NCI-H748 (cell line): Measurements from ENCODE around the gene THSD7A.
"Not testable (repeated sequence)": the region's sequence is repeated elsewhere in the genome, so short reads cannot be mapped to it uniquely, and the experiment has no call there.

Experiments
- DNase-seq: peaks from one replicate; lab custom pipeline; 2025; ENCODE audit not compliant: unreplicated experiment; lab: John Stamatoyannopoulos, UW

THSD7A gene

DNA sequence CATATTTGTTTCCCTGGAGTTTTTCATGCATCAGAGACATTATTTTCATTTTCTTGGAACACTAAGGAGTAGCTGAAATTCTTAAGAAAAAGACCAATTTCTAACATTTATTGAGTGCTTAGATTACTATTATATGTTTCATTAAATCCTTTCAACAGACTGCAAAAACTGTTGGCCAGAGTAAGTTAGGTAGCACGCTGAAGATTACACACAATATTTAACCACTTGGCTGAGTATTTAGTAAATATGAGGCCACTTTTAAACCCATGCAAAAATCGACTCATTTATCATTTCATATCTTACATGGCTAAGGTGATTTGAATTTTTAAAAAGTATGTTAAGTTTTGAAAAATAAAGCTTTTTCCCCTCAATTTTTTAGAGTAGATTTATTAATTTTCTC is 358.8 kb downstream of the THSD7A start:
- DNase-seq = no peak

DNA sequence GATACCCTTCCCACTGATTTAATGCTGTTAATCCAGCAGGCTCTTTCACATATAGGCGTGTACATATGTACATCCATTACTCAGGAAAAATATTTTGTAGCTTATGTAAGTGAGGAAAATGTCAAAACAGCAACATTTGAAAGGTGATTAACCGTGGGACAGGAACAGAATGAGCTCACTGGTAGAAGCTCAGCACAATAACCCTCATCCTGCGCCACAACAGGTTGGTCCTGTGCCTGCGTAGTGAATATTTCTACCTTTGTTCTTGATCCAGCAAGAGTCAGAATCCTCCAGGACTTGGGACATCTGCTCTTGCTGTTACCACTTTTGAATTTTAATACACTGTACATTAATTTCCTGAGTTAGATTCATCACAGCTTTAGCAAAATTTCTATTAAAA is 359.4 kb downstream of the THSD7A start:
- no peak for DNase-seq

DNA sequence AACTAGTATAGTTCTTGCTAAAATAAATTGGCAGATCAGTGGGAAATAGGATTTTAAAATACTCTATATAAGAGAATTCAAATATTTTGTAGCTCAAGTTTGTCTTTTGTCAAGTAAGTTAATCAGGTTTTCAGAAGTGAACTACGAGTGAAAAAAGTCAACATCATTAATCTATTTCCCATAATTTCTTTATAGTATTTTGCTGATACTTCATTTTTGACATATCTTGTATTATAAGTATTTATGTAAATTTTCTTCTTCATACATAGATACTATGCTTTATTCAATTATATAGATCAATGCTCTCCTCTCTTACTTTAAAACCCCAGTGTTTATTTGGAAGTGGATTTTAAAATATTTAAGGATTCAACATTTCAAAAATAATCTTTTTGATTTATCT is 360.7 kb downstream of the THSD7A start:
- no peak for DNase-seq

DNA sequence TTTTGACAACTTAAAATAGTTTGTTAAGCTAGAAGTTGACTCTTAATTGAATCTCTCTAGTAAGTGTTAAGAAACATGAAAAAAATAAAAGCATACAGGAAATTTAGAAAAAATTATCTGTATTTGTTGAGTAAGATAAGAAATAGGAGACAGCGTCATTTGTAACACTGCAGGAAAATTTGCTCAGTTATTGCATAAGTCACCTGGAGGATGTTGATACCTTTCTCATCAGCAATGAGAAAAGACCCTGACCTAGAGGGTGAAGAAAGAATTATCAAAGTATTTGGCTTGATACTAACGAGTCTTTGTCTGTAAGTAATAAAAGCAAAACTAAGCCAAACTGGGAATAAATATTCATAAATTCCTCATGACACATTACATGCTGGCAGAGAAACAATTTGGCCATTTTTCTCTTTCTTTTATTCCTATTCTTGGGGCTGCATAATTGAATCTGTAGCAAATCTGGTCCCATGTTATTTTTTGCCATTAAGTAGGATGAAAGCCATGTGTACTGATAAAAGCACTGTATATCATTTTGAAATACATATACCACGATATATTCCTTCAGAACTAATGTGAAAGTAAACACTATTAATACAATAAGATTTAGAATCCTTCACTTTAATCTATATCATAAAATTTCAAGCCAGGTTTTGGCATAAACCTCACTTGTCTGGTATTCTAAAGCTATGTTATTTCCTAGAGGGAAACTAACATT is 362.8 kb downstream of the THSD7A start:
- DNase-seq = no peak

DNA sequence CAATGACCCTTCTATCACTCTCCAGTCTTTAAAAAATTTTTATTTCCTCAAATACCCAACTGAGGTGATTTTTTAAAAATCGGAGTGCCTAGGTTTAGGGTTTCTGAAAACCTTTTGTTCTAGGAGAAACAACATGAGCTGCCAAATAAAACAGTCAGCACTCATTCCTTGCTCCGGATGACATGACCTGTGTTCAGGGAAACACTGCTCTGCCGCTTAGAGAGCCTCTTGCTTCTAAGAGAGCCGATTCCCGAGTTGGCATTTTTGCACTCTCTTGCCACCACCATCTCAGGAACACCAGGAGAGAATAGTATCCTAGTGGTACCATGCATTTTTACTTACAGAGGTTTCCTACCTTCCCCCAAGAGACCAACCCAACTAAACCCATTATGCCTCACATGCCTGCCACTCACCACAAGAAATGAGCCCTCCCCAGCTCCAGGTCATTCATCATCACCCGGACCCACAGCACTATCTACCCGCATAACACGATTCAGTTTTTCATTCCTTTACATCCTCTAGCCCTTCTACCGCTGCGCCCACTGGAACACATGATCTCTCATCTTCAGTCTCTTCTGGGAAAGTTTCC is 365.4 kb downstream of the THSD7A start:
- no peak for DNase-seq

DNA sequence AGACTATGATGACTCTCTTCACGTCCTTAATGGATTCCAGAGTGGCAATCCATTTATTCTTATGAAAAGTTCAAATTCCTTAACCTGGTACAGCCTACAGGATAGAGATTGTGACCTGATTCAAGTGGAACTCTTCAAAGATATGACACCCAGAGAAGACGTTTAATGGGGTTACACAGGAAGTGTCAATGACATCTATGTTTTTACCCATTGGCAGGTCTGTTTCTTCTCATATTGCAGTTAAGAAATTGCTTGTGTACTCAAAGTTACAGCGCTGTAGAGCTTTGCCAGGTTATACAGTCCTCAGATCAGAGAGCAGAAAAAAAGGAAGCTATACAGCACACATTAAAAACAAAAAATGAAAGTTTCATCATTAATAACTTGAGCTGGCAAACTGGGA is 367.4 kb downstream of the THSD7A start:
- no peak for DNase-seq

DNA sequence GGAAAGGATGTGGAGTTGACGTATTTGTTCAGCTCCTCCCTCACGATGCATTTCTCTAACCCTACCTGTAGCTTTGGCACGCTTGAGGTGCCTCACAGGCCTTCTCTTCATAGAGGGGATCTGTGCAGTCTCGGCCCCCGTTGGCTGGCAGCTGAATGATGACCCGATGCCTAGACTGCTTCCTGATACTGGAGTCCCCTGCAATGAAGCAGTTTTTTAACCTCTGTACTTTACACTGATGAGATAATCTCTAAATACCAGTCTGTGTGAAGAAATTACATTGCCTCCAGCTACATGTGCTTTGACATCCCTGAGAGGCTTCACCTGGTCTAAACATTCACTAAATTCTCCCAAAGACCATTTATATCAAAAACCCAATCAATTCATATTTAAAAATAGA is 370.1 kb downstream of the THSD7A start:
- DNase-seq = no peak

DNA sequence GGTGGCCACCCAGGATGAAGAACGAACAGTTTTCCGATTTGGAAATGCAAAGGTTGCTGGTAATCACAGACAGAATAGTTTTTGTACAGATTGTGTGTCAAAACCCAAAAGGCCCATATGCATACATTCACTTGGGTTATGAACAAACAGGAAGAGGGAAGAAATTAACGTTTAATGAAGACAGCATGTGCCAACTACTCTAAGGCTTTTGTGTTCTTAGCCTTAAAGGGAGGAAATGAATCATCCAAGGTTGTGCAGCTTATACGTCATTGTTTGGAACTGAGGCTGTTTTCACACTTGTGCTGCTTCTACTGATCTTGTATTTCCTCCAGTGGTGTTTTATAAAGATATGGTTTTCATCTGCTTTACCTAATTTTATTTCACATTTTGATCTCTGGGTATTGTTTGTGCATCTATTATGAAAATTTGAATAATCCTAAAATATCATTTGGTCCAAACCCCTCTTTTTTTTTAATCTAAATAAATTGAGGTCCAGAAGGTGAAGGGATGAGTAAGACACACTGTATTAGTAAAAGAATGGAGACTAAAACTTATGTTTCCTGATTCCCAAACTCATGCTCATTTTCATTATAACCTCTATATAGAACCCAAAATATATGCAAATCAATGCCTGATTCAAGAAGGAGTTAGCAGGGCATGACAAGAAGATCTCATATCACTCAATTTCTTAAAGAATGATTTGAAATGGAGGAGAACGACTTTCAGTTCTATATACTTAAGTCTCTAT is 373.1 kb downstream of the THSD7A start:
- no peak for DNase-seq

DNA sequence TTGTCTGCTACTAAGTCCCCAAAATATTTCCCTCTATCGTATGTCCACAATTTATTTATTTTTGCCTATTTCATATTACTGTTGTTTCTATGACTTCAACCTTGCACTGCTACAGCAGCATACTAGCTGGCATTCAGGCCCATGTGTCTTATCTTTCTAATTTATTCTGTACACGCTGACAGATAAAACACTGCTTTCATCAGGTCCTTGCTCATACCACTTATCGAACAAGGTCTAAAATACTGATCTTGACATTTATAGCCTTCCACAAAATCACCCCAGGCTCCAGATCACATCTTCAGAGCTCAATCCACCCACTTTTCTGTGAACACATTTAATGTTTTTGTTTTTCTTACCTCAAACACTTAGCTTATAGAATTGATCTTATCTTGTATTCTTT is 374.6 kb downstream of the THSD7A start:
- DNase-seq = no peak

DNA sequence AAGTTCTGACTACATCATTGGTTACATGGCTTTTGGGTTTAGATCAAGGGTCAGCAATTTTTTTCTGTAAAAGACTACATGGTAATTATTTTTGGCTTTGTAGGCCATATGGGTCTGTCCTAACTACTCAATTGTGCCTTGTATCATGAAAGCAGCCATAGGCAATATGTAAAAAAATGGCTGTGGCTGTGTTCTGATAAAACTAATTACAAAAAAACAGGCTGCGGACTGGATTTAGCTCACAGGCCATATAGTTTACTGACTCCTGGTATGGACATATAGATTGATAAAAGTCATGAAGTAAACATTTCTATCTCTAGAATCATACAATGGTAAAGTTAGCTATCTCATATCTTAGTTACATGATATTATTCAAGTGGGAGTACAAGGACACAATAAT is 375.4 kb downstream of the THSD7A start:
- no peak for DNase-seq

DNA sequence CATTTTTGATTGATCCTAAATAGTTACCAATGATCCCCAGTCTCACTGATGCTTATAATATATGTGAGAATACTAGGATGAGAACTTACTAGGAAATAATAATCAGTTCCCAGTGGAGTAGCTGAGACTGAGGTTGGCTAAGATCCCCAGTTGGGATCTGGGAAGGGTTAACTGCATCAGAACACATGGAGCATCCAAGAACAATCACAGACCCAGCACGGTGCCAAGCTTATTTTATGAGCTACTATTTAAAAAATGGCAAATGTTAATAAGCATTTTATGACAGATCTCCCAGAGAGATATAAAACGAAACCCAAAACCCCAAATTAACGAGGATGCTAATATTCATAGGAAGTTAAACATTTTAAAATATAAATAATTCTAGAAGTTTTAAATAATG is 379.5 kb downstream of the THSD7A start:
- no peak for DNase-seq

DNA sequence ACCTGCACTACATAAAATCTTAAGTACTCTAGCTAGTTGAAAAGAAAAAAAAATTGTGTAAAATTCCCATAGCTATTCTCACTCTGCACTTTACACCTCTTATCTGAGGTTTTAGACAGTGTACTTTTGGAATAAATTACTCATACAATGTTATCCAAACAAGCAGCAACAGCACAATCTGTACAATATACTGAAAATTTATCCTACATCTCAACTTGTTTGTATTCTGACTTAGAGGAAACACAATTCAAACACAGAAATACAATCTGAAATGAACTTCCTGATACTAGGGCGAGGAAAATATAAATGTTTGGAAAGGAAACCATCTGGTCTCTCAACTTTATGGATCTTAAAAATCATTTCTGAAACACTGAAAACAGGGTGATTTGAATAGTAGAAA is 381.7 kb downstream of the THSD7A start:
- no peak for DNase-seq

DNA sequence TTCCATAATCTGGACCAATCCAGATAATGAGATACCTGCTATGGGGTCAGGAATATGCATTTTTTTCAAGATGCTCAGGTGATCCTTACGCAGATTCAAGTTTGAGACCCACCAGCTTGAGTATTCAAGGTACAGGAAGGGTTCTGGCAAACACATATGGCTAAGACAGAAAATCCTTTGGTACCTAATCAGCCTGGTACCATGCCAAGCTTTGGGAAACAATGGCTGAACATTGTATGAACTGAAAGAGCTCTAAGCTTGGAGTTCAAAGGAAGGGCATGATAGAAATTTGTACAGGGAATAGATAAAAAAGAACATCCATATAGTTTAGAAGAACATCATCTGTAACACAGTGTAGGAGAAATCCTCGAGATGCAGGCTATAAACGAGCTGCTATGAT is 382.7 kb downstream of the THSD7A start:
- no peak for DNase-seq

DNA sequence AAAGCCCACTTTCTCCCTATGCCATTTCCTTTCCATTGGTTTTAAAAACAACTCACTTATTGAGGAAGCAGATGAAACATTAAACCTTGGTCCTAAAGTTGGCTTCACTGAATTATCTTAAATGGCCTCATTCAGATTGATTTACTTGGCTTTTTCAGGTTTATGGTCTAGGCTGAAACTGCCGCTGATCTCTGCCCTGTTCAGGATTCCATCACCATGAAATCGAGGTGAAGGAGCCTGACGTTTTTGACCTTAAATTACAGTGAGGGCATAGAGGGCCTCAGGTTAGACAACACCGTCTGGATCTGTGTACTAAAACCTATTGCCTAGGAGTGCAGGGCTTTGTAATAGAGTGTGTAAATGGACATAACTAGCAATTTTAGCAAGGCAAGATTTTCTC is 383.7 kb downstream of the THSD7A start:
- DNase-seq = no peak

DNA sequence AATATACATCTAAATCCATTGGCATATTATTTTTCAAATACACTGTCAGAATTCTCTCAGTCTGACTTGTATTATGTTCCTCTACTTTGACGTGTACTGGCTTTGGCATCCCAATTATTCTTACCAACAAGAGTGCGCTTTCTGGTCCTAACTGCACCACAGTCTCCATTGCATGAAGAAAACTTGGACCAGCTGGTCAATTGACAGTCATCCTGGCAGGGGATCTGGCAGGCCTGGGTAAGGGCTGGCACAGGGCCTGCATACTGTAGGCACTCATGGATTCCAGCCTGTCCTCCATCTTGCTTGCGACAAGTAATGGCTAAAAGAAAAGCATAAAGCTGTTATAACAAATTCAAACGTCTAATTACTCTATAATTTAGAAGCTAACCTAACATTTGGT is 384.9 kb downstream of the THSD7A start:
- no peak for DNase-seq

DNA sequence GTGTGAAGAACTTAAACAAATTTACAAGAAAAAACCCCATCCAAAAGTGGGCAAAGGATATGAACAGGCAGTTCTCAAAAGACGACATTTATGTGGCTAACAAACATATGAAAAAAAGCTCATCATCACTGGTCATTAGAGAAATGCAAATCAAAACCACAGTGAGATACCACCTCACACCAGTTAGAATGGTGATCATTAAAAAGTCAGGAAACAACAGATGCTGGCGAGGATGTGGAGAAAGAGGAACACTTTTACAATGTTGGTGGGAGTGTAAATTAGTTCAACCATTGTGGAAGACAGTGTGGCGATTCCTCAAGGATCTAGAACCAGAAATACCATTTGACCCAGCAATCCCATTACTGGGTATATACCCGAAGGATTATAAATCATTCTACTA is 388.1 kb downstream of the THSD7A start:
- not testable (repeated sequence) for DNase-seq

DNA sequence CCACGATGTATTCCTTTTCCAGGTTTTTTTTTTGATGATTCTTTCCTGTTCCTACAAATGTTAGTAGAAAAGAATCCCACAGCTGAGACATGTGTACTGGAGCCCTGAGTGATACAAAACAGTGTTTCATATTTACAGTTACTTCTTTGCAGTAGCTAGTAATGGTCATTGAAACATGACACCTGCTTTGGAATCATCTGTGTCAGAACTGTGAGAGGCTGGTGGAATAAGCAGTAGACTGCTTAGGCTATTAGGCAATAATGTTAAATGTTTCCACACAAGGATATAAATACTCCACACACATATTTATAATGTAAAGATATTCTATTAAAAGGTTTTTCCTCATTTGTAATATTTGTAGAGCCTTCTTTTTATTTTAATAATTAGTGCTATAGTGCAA is 394.0 kb downstream of the THSD7A start:
- peak; percentile 53 for DNase-seq

DNA sequence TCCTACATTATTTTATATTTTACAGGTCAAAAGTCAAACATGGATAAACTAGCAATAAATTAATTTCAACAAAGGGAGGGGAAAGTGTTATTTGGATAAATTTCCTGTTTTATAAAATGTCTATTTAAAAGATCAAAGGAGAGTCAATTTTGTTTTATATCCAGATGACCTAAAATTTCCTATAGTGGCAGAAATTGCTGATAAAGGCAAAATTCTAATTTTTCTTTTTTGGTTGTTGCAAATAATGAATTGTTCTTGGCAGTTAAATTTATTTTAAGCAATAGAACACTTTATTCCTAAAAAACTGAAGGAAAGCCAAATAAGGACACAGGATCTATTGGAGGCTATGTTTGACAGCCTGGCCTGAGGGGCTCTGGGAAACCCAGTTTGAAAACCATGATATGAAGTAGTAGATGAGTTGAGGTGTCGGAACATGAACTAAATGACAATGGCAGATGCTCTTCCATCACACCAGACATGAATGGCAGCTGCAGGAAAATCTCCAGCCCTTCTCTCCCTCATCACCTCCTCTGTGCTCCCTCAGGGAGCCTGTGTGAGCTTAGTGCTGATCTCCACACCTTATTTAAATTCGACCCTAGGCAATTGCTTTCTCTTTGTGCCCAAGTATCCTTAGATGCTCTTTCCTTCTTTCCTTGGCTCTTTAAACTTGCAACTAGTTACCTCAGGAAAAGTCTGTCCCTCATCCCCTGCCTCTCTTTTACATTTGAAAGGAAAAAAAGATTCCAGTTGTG is 395.0 kb downstream of the THSD7A start:
- no peak for DNase-seq

DNA sequence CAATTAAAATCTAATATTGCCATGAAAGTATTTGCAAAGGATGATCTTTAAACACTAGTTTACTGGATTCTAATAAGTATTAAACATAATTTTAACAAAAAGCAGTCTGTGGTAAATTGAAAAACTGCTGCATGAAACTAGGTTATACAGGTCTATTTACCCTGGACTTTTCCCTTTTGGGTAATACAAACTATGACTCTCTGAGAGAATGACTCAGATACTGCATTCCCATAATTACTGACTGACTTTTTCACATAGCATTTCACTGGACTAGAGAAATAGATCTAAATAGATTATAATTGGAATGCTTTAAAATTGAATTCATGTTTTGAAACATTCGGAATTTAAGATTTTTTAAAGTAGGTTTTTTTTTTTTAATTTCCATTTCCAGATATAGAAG is 395.7 kb downstream of the THSD7A start:
- DNase-seq = no peak

DNA sequence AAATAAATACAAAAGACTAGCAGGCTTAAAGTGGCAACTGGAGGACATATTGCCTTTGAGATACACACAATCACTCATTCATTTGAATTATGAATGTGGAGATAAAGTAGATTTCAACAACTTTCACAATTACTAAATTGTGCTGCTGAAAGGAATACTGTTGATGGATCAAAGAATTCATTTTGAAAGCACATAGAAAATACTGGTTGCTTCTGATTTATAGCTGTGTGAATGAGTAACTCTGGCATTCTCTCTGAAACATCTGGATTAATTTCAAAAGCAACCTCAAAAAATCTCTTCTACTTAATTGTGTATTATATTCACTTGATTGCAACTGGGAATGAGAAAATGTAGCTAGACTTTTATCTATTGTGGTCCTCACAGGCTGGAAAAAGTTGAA is 397.6 kb downstream of the THSD7A start:
- DNase-seq = no peak

DNA sequence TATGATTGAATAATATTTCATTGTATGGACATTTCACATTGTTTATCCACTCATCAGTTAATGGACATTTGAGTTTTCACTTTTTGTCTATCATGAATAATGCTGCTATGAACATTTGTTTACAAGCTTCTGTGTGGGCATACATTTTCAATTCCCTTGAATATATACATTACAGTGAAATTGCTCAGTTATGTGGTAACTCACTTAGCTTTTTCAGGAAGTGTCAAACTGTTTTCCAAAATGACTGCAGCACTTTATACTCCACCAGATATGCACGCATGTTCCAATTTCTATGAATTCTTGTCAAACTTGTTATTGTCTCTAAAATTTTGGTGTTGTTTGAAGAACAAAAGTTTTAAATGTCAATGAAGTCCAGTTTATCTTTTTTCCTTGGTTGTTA is 401.2 kb downstream of the THSD7A start:
- no peak for DNase-seq

DNA sequence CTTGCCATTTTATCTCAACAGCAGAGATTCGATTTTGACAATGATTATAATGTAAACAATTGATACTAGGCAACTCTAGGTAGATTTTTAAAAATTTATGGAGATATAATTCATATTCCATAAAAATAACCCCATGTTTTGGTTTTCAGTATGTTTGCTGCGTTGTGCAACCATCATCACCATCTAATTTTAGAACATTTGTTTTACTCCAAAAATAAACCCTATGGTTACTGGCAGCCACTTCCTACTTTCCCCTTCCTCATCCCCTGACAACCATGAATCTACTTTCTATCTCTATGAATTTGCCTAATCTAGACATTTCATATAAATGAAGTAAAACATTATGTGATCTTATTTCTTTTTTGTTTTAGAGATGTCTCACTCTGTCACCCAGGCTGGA is 401.9 kb downstream of the THSD7A start:
- DNase-seq = no peak
